H1 (cell line): ENCODE measurements around the gene PRIMPOL. TPM values are rescaled to one million over a fixed set of nuclear protein-coding genes. Genes with fewer than 3 reads are reported as not detected.

ENCODE experiments used
- HDAC6 ChIP-seq: IDR thresholded peaks from one replicate; pipeline ENCODE4 v1.7.1; 2012; ENCODE audit warnings: low read depth, mild to moderate bottlenecking, inconsistent platforms, low read length, moderate library complexity
- JUND ChIP-seq: IDR thresholded peaks from 2 replicates; pipeline ENCODE4 v1.6.1; 2011; ENCODE audit warnings: mild to moderate bottlenecking, improper control_type of control experiment, low read length
- KDM4A ChIP-seq: IDR thresholded peaks from one replicate; pipeline ENCODE4 v1.7.1; 2012; ENCODE audit warnings: low read depth, mild to moderate bottlenecking, moderate library complexity, low read length, inconsistent platforms; ENCODE audit not compliant: severe bottlenecking
- NANOG ChIP-seq: IDR thresholded peaks from 2 replicates; pipeline ENCODE4 v1.6.1; 2011; ENCODE audit warnings: low read length, low read depth, mild to moderate bottlenecking, inconsistent platforms; ENCODE audit not compliant: insufficient read depth, poor library complexity, severe bottlenecking
- POU5F1 ChIP-seq: IDR thresholded peaks from 2 replicates; pipeline ENCODE4 v1.6.1; 2011; ENCODE audit warnings: low read depth, mild to moderate bottlenecking, low read length, moderate library complexity
- SP2 ChIP-seq: IDR thresholded peaks from 2 replicates; pipeline ENCODE4 v1.6.1; 2012; ENCODE audit warnings: mild to moderate bottlenecking, low read length, inconsistent platforms
- polyA plus RNA-seq, 7 experiments: library from polyadenylated mRNA; depleted of rRNA in 3 of 7; stranded (reverse) in 5 of 7; unstranded in 2 of 7; fragments of >200 nt in 5 of 7; fragments of 200-250 nt in 2 of 7; gene quantifications; 1 replicate in 5 of 7; 2 replicates in 1 of 7; 4 replicates in 1 of 7; pipeline versions ENCODE4 v1.2.1 to v1.2.3, GENCODE V29; 2011 to 2013; ENCODE audit warnings: missing spikeins in 2 of 7, mixed read lengths in 2 of 7
- total RNA-seq: library from RNA; stranded (reverse); fragmentation: NEBNext Ultra II Directional; extraction: Animal tissue kit (Norgen Biotek cat#: 25700); gene quantifications from 2 replicates; pipeline ENCODE4 v1.2.1, GENCODE V29; 2021

PRIMPOL gene
- total and polyA plus RNA-seq, 2 of the 8 experiments (the other 6 are each of a cell fraction or from before 2014, with no cell fraction given), result 4.4 to 6.7 TPM

DNA sequence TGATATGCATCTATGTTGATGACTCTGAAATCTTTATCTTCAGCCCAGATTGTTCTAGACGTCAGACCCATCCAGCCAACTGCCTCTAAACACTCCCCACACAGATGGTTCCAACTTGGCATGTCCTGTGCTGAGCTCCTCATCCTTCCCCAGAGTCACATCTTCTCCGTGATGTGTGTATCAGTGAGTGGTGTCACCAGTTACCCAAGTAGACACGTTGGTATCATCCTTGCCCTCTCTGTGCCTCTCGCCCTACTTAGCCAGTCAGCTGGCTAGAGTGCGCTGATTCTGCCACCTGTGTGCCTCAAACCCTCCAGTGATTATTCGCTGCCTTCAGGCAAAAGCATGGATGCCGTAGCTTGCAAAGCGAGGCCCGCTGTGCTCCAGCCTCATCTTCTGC lies 18.6 kb downstream of the PRIMPOL start (continued):
- TF ChIP-seq POU5F1 (no peak), HDAC6 (no peak), NANOG (no peak), JUND (no peak), KDM4A (no peak), SP2 (no peak)
